Mucosa of descending colon (tissue), 3 donors: Measurements from ENCODE around the gene MFSD8. TPM values are rescaled to one million over a fixed set of nuclear protein-coding genes. Genes with fewer than 3 reads are reported as not detected.
"Not testable (repeated sequence)": the region's sequence is repeated elsewhere in the genome, so short reads cannot be mapped to it uniquely, and the experiment has no call there.

ENCODE experiments used
- ATAC-seq: fragments of 200-7000 bp; cut with Tn5 transposase; one replicate; pipeline ENCODE4 v1.9.1; 2020; ENCODE audit warnings: mild to moderate bottlenecking, moderate library complexity
- DNase-seq, 3 donors: peaks; one replicate each; pipeline ENCODE4 v3.0.0-alpha.2; 2020
- H3K36me3 ChIP-seq: fragments of 200-600 bp; one replicate; pipeline ENCODE4 v1.8.0; 2021; ENCODE audit warnings: low read depth, mild to moderate bottlenecking
- H3K4me1 ChIP-seq: fragments of 200-600 bp; one replicate; pipeline ENCODE4 v1.8.0; 2021; ENCODE audit warnings: low read depth, mild to moderate bottlenecking
- H3K4me3 ChIP-seq: fragments of 200-600 bp; one replicate; pipeline ENCODE4 v1.8.0; 2021; ENCODE audit warnings: mild to moderate bottlenecking
- H3K9me3 ChIP-seq: fragments of 200-600 bp; one replicate; pipeline ENCODE4 v1.8.0; 2021; ENCODE audit warnings: mild to moderate bottlenecking
- CTCF ChIP-seq: fragments of 200-600 bp; IDR thresholded peaks from one replicate; pipeline ENCODE4 v1.8.0; 2022; ENCODE audit warnings: antibody characterized with exemption, mild to moderate bottlenecking
- intact Hi-C, 2 donors: fragments of 100-400 bp; cut with DNase I in 1 of 2; cut with micrococcal nuclease in 1 of 2; formaldehyde crosslinking; loops; one replicate each; pipeline versions ENCODE4 v1.11.0 to v1.11.1; 2022; cut with DNase I, micrococcal nuclease
- total RNA-seq, 3 donors: library from RNA; stranded (reverse); fragmentation: NEBNext Ultra II Directional in 2 of 3; extraction: Animal tissue kit (Norgen Biotek cat#: 25700) in 2 of 3; gene quantifications; one replicate each; pipeline versions ENCODE4 v1.2.1 to v1.2.4, GENCODE V29; 2021 to 2023
- donor health status: DM: no; HTN: no; CAD: no; lungs with moderate emphysema.
- donor health status: DM: no; HTN: no; CAD: no.
- donor health status: DM: no; HTN: yes; CAD: no.

MFSD8 gene
- total RNA-seq, 3 donors from 2014 or later, result 24.6 to 30.6 (median 27.9) TPM

- no peak for TF ChIP-seq CTCF
- no peak for DNase-seq
- intact Hi-C loops, result no loop called here
- Histone ChIP-seq H3K36me3 (no peaks in the 10 kb centered on the region), H3K4me1 (no peaks in the 10 kb centered on the region), H3K9me3 (no peaks in the 10 kb centered on the region), H3K4me3 (no peak overlapping the region)
- ATAC-seq, result no peak
Observed at GRCh38 chr4:127959794-127960193, 5.2 kb downstream of the MFSD8 start.

- H3K36me3 ChIP-seq, result no peaks in the 10 kb centered on the region
- H3K9me3 ChIP-seq, result no peaks in the 10 kb centered on the region
- no peak overlapping the region for H3K4me3 ChIP-seq
- intact Hi-C loops, result no loop called here
- DNase-seq, result no peak
- H3K4me1 ChIP-seq, result no peaks in the 10 kb centered on the region
- no peak for ATAC-seq
- no peak for TF ChIP-seq CTCF
Observed at GRCh38 chr4:127957105-127957504, 7.9 kb downstream of the MFSD8 start.

GRCh38 chr4:127936974-127937373, 28.0 kb downstream of the MFSD8 start:
- Histone ChIP-seq H3K36me3 (no peaks in the 10 kb centered on the region), H3K4me3 (no peak overlapping the region), H3K4me1 (no peaks in the 10 kb centered on the region), H3K9me3 (no peaks in the 10 kb centered on the region)
- no peak for ATAC-seq
- no peak for DNase-seq
- TF ChIP-seq CTCF, result no peak
- intact Hi-C loops, result no loop called here

- DNase-seq, H3K36me3 ChIP-seq, intact Hi-C loops: not testable (repeated sequence)
Observed at GRCh38 chr4:127931836-127932235, 33.1 kb downstream of the MFSD8 start.

GRCh38 chr4:127930175-127930574, 34.8 kb downstream of the MFSD8 start:
- no peak for ATAC-seq
- intact Hi-C loops, result no loop called here
- H3K36me3 ChIP-seq, result no peaks in the 10 kb centered on the region

More at GRCh38 chr4:127931836-127932235, 33.1 kb downstream of the MFSD8 start:
- H3K4me3 ChIP-seq, ATAC-seq, H3K9me3 ChIP-seq, H3K4me1 ChIP-seq: not testable (repeated sequence)

GRCh38 chr4:127925720-127926119, 39.3 kb downstream of the MFSD8 start:
- H3K4me1 ChIP-seq, intact Hi-C loops, DNase-seq, ATAC-seq, H3K9me3 ChIP-seq, H3K36me3 ChIP-seq, H3K4me3 ChIP-seq: not testable (repeated sequence)

More at GRCh38 chr4:127930175-127930574, 34.8 kb downstream of the MFSD8 start:
- no peak for DNase-seq
- Histone ChIP-seq H3K9me3 (no peaks in the 10 kb centered on the region), H3K4me3 (no peak overlapping the region), H3K4me1 (no peaks in the 10 kb centered on the region)
- TF ChIP-seq CTCF, result no peak

GRCh38 chr4:127922226-127922625, 42.7 kb downstream of the MFSD8 start:
- H3K36me3 ChIP-seq, result no peaks in the 10 kb centered on the region
- H3K4me3 ChIP-seq, result no peak overlapping the region
- no peak for TF ChIP-seq CTCF
- no peaks in the 10 kb centered on the region for H3K4me1 ChIP-seq
- intact Hi-C loops, result no loop called here
- DNase-seq (no peak), ATAC-seq (no peak)
- no peaks in the 10 kb centered on the region for H3K9me3 ChIP-seq
